Measurements from ENCODE around the gene RALGPS2. TPM values are rescaled to one million over a fixed set of nuclear protein-coding genes. Genes with fewer than 3 reads are reported as not detected.

The RALGPS2 gene
- total RNA-seq, 1 donor from 2014 or later, result 34.8 TPM

- DNase-seq, result no peak
Measured at GRCh38 chr1:178969226-178969987, 244.4 kb downstream of the RALGPS2 start.

GRCh38 chr1:178970184-178970583, 245.1 kb downstream of the RALGPS2 start:
- DNase-seq, result no peak

Small RNA genes lying within 50 kb of the gene (small RNA-seq; reads per million reads assigned to genes)
- gene MIR4424 (ENCODE audit: low replicate concordance) (1.0 reads per million, percentile 79 among the genes with 10 or more reads in this experiment), gene RF00092 (ENCODE audit: low replicate concordance) (not detected)

Other genes starting within 250 kb of the RALGPS2 start
- not detected for gene CLEC20A, start 228.3 kb upstream of the RALGPS2 start, total RNA-seq
- 0.10 TPM for gene TEX35, start 212.1 kb upstream of the RALGPS2 start, total RNA-seq
- gene ANGPTL1, start 145.8 kb downstream of the RALGPS2 start, total RNA-seq, result 104 TPM